Upper lobe of right lung (tissue), 1 donor: ENCODE results near the gene MACROD1. TPM values are rescaled to one million over a fixed set of nuclear protein-coding genes. Genes with fewer than 3 reads are reported as not detected.
A peak's percentile ranks its signal among the peaks of the same experiment; 100 is the strongest.

Experiments
- ATAC-seq: fragments of 200-7000 bp; cut with Tn5 transposase; one replicate; pipeline ENCODE4 v1.9.1; 2020; ENCODE audit warnings: mild to moderate bottlenecking, moderate library complexity
- DNase-seq: peaks from one replicate; pipeline ENCODE4 v3.0.0-alpha.2; 2020
- H3K27ac ChIP-seq: fragments of 200-600 bp; one replicate; pipeline ENCODE4 v1.8.0; 2022
- H3K27me3 ChIP-seq: fragments of 200-600 bp; one replicate; pipeline ENCODE4 v1.8.0; 2022; ENCODE audit warnings: mild to moderate bottlenecking
- H3K36me3 ChIP-seq: fragments of 200-600 bp; one replicate; pipeline ENCODE4 v1.8.0; 2022
- H3K4me1 ChIP-seq: fragments of 200-600 bp; one replicate; pipeline ENCODE4 v1.8.0; 2022
- H3K4me3 ChIP-seq: fragments of 200-600 bp; one replicate; pipeline ENCODE4 v1.8.0; 2022; ENCODE audit warnings: mild to moderate bottlenecking
- H3K9me3 ChIP-seq: fragments of 200-600 bp; one replicate; pipeline ENCODE4 v1.8.0; 2022
- CTCF ChIP-seq: fragments of 200-600 bp; IDR thresholded peaks from one replicate; pipeline ENCODE4 v1.8.0; 2022; ENCODE audit warnings: antibody characterized with exemption
- intact Hi-C: fragments of 100-400 bp; cut with DNase I; formaldehyde crosslinking; loops from one replicate; pipeline ENCODE4 v1.11.0; 2022
- total RNA-seq: library from RNA; stranded (reverse); fragmentation: NEBNext Ultra II Directional; extraction: Animal tissue kit (Norgen Biotek cat#: 25700); gene quantifications from one replicate; pipeline ENCODE4 v1.2.1, GENCODE V29; 2021
- donor health status: DM: no; HTN: yes; CAD: no; lungs with severe emphysema.

MACROD1 gene
- total RNA-seq, 1 donor from 2014 or later = 15.8 TPM

- Histone ChIP-seq H3K27me3 (no peaks in the 10 kb centered on the region), H3K36me3 (peaks cover 31% of the 10 kb centered on the region), H3K4me1 (peaks cover 37% of the 10 kb centered on the region), H3K27ac (no peak overlapping the region), H3K9me3 (no peaks in the 10 kb centered on the region), H3K4me3 (peak overlapping the region; percentile 44)
- intact Hi-C loops = loop anchor here (5.0 kb wide), 1 partner anchor 147 kb away; no protein-coding TSS in a partner anchor
- ATAC-seq = peak; percentile 89
- peak; percentile 84 for DNase-seq
- TF ChIP-seq CTCF = peak; percentile 68
Observed at GRCh38 chr11:64000026-64000739, 165.7 kb downstream of the MACROD1 start.

GRCh38 chr11:63999349-64000025, 166.4 kb downstream of the MACROD1 start:
- Histone ChIP-seq H3K27ac (no peak overlapping the region), H3K36me3 (peaks cover 37% of the 10 kb centered on the region), H3K4me3 (peak overlapping the region; percentile 44), H3K4me1 (peaks cover 37% of the 10 kb centered on the region), H3K9me3 (no peaks in the 10 kb centered on the region), H3K27me3 (no peaks in the 10 kb centered on the region)
- intact Hi-C loops = loop anchor here (5.0 kb wide), 1 partner anchor 148 kb away; no protein-coding TSS in a partner anchor
- DNase-seq (no peak), ATAC-seq (peak; percentile 32)
- no peak for TF ChIP-seq CTCF

DNA sequence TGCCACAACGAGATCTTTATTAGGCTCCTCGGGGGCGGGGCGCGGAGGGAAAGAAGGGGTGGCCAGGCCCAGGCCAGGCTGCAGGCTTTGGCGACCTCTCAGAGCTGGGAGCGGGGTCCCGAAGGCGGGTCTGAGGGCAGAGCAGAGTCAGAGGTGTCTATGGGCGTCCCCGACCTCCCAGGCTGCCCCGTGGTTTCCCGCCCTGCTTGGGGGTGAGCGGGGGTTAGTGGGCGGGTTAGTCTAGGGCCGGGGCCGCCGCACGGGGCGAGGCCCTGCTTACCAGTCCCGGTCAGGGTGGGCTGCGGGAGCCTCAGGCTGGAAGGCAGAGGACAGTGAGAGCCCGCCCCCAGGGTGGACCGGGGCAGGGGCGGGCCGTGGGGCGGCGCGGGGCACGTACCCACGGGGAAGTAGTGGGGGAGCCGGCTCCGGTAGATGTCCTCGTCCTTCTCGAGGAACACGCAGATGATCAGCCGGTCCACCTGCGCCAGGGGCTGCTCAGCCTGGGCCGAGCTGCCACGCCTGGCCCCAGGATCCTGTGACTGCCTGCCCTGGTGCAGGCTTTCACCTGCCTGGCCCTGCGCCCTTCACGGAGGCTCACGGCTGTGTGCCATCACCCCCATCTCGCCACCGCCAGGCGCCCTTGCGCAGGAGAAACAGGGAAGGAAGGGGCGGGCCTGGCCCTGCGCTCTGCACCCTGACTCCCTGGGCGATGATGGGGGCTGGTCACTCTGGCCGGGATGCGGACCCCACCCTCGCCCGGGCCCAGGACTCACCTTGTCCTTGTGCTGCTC, 167.2 kb downstream of the MACROD1 start:
- Histone ChIP-seq H3K27me3 (no peaks in the 10 kb centered on the region), H3K4me1 (peaks cover 37% of the 10 kb centered on the region), H3K27ac (no peak overlapping the region), H3K4me3 (peak overlapping the region; percentile 44), H3K36me3 (peaks cover 38% of the 10 kb centered on the region), H3K9me3 (no peaks in the 10 kb centered on the region)
- TF ChIP-seq CTCF = no peak
- DNase-seq (no peak), ATAC-seq (peak; percentile 5)
- intact Hi-C loops = no loop called here

- Histone ChIP-seq H3K27me3 (no peaks in the 10 kb centered on the region), H3K4me3 (no peak overlapping the region), H3K27ac (no peak overlapping the region), H3K36me3 (peaks cover 41% of the 10 kb centered on the region), H3K4me1 (peaks cover 37% of the 10 kb centered on the region), H3K9me3 (no peaks in the 10 kb centered on the region)
- intact Hi-C loops = no loop called here
- no peak for ATAC-seq
- no peak for TF ChIP-seq CTCF
- no peak for DNase-seq
Observed at GRCh38 chr11:63997801-63998337, 168.0 kb downstream of the MACROD1 start.

DNA sequence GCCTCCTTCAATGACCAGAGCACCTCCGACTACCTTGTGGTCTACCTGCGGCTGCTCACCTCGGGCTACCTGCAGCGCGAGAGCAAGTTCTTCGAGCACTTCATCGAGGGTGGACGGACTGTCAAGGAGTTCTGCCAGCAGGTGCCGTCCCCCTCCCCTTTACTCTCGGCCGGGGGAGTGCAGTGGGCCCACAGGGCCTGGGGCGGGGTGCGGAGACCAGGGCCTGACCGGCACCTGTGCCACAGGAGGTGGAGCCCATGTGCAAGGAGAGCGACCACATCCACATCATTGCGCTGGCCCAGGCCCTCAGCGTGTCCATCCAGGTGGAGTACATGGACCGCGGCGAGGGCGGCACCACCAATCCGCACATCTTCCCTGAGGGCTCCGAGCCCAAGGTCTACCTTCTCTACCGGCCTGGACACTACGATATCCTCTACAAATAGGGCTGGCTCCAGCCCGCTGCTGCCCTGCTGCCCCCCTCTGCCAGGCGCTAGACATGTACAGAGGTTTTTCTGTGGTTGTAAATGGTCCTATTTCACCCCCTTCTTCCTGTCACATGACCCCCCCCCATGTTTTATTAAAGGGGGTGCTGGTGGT, 168.7 kb downstream of the MACROD1 start:
- Histone ChIP-seq H3K4me3 (no peak overlapping the region), H3K9me3 (no peaks in the 10 kb centered on the region), H3K4me1 (peaks cover 34% of the 10 kb centered on the region), H3K36me3 (peaks cover 41% of the 10 kb centered on the region), H3K27me3 (no peaks in the 10 kb centered on the region), H3K27ac (no peak overlapping the region)
- no peak for TF ChIP-seq CTCF
- ATAC-seq = no peak
- intact Hi-C loops = no loop called here
- no peak for DNase-seq
